H1 (cell line): ENCODE data around the gene LIFR. TPM values are rescaled to one million over a fixed set of nuclear protein-coding genes. Genes with fewer than 3 reads are reported as not detected.

Experiments
- BCL11A ChIP-seq, 2 experiments: IDR thresholded peaks; one replicate each; pipeline ENCODE4 v1.6.1; 2011; ENCODE audit warnings: low read depth in 2 of 2, low read length in 2 of 2, mild to moderate bottlenecking in 2 of 2
- NANOG ChIP-seq: IDR thresholded peaks from 2 replicates; pipeline ENCODE4 v1.6.1; 2011; ENCODE audit warnings: low read length, low read depth, mild to moderate bottlenecking, inconsistent platforms; ENCODE audit not compliant: insufficient read depth, poor library complexity, severe bottlenecking
- PHF8 ChIP-seq: fragments of 200-600 bp; sonication (generic); conservative IDR thresholded peaks from 2 replicates; pipeline ENCODE4 v1.7.1; 2012; ENCODE audit warnings: low read depth, mild to moderate bottlenecking, inconsistent platforms, low read length, moderate library complexity
- SAP30 ChIP-seq: fragments of 300-600 bp; sonication (generic); IDR thresholded peaks from 2 replicates; pipeline ENCODE4 v1.7.1; 2012; ENCODE audit warnings: low read length, moderate library complexity, mild to moderate bottlenecking, inconsistent platforms; ENCODE audit not compliant: insufficient read depth, insufficient replicate concordance
- SIN3A ChIP-seq, 2 experiments: IDR thresholded peaks in 1 of 2; conservative IDR thresholded peaks in 1 of 2; 2 replicates each; pipeline ENCODE4 v1.6.1; 2011 to 2012; ENCODE audit warnings: low read length in 2 of 2, improper control_type of control experiment in 1 of 2, low read depth in 1 of 2, mild to moderate bottlenecking in 1 of 2
- TEAD4 ChIP-seq: IDR thresholded peaks from 2 replicates; pipeline ENCODE4 v1.6.1; 2012; ENCODE audit warnings: low read depth, low read length, inconsistent platforms, mixed read lengths
- ZNF274 ChIP-seq: IDR thresholded peaks from 2 replicates; pipeline ENCODE4 v1.7.0; 2012; ENCODE audit warnings: low read length, borderline replicate concordance; ENCODE audit errors: extremely low read depth
- polyA plus RNA-seq, 7 experiments: library from polyadenylated mRNA; depleted of rRNA in 3 of 7; stranded (reverse) in 5 of 7; unstranded in 2 of 7; fragments of >200 nt in 5 of 7; fragments of 200-250 nt in 2 of 7; gene quantifications; 1 replicate in 5 of 7; 2 replicates in 1 of 7; 4 replicates in 1 of 7; pipeline versions ENCODE4 v1.2.1 to v1.2.3, GENCODE V29; 2011 to 2013; ENCODE audit warnings: missing spikeins in 2 of 7, mixed read lengths in 2 of 7
- total RNA-seq: library from RNA; stranded (reverse); fragmentation: NEBNext Ultra II Directional; extraction: Animal tissue kit (Norgen Biotek cat#: 25700); gene quantifications from 2 replicates; pipeline ENCODE4 v1.2.1, GENCODE V29; 2021

The LIFR gene
- total and polyA plus RNA-seq, 2 of the 8 experiments (the other 6 are each of a cell fraction or from before 2014, with no cell fraction given) = 2.0 to 18.9 TPM

DNA sequence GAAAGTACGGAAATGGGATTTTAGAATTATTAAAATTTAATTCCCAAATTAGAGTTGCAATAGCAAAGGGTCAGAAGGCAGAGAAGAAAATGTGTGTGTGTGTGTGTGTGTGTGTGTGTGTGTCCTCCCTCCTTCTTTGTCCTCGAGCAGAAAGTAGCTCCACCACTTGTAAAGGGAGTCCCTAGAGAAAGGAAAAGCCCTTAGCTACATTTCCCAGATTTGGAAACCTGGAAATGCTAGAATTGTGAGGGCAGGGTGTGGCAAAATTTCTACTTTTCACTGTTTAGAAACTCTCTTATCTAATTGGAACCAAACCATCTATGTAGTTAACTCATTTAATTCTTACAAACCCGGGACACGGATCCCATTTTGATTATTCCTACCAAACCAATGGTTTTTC is 33.2 kb upstream of the LIFR start (continued):
- TF ChIP-seq PHF8 (no peak), SIN3A (conservative IDR thresholded peaks at IDR 0.05 in 1 of 2, IDR thresholded peaks at IDR 0.05 in 1 of 2; ENCODE audit: low read depth in 1 of 2, low read length in 2 of 2) (no peak), BCL11A (IDR thresholded peaks at IDR 0.05; ENCODE audit: low read depth in 2 of 2, low read length in 2 of 2) (no peak), ZNF274 (no peak), NANOG (no peak), TEAD4 (no peak), SAP30 (no peak)
